ENCODE measurements around the gene FXYD2. TPM values are rescaled to one million over a fixed set of nuclear protein-coding genes. Genes with fewer than 3 reads are reported as not detected.
A peak's percentile ranks its signal among the peaks of the same experiment; 100 is the strongest.

FXYD2 gene
- total RNA-seq, 1 donor from 2014 or later: 40.8 TPM

GRCh38 chr11:117803896-117804295 is 20.6 kb downstream of the FXYD2 start:
- Mint-ChIP-seq H3K9me3 (no peaks in the 10 kb centered on the region), H3K36me3 (no peaks in the 10 kb centered on the region), H3K4me1 (ENCODE audit: unreplicated experiment) (peaks cover 7% of the 10 kb centered on the region), H3K27ac (no peak overlapping the region), H3K27me3 (peaks cover 52% of the 10 kb centered on the region), H3K4me3 (no peak overlapping the region)
- no peak for DNase-seq (ENCODE audit: extremely low spot score, unreplicated experiment)
- TF ChIP-seq CTCF (conservative IDR thresholded peaks at IDR 0.05): no peak

- Mint-ChIP-seq H3K4me1 (ENCODE audit: unreplicated experiment) (peaks cover 5% of the 10 kb centered on the region), H3K4me3 (no peak overlapping the region), H3K27ac (no peak overlapping the region), H3K9me3 (no peaks in the 10 kb centered on the region), H3K36me3 (no peaks in the 10 kb centered on the region), H3K27me3 (peaks cover 71% of the 10 kb centered on the region)
- TF ChIP-seq CTCF (conservative IDR thresholded peaks at IDR 0.05): no peak
- no peak for DNase-seq (ENCODE audit: extremely low spot score, unreplicated experiment)
Observed at GRCh38 chr11:117799634-117800033, 24.9 kb downstream of the FXYD2 start.

- no peak within 1 kb of the TSS for H3K27ac Mint-ChIP-seq
- DNase-seq (ENCODE audit: extremely low spot score, unreplicated experiment): no peak
- no peaks in the 10 kb centered on the region for H3K36me3 Mint-ChIP-seq
Observed at GRCh38 chr11:117796872-117797529, 27.5 kb downstream of the FXYD2 start, which contains the start of gene DSCAML1. Gene DSCAML1 (minus strand): TSS chr11:117797216. CDS start chr11:117797079, 137 bp downstream.

GRCh38 chr11:117796456-117796871 is 28.1 kb downstream of the FXYD2 start:
- Mint-ChIP-seq H3K4me3 (peak overlapping the region; percentile 82), H3K27ac (no peak overlapping the region), H3K4me1 (ENCODE audit: unreplicated experiment) (peaks cover 5% of the 10 kb centered on the region), H3K36me3 (no peaks in the 10 kb centered on the region), H3K9me3 (no peaks in the 10 kb centered on the region), H3K27me3 (peaks cover 82% of the 10 kb centered on the region)
- DNase-seq (ENCODE audit: extremely low spot score, unreplicated experiment): no peak
- TF ChIP-seq CTCF (conservative IDR thresholded peaks at IDR 0.05): no peak

More at GRCh38 chr11:117796872-117797529, 27.5 kb downstream of the FXYD2 start, which contains the start of gene DSCAML1:
- Mint-ChIP-seq H3K4me1 (ENCODE audit: unreplicated experiment) (peaks cover 5% of the 10 kb centered on the region), H3K9me3 (no peaks in the 10 kb centered on the region), H3K27me3 (peaks cover 84% of the 10 kb centered on the region), H3K4me3 (peak within 1 kb of the TSS; percentile 82)
- TF ChIP-seq CTCF (conservative IDR thresholded peaks at IDR 0.05): no peak

- DNase-seq (ENCODE audit: extremely low spot score, unreplicated experiment): no peak
- no peak for TF ChIP-seq CTCF (conservative IDR thresholded peaks at IDR 0.05)
- H3K27me3 Mint-ChIP-seq: peaks cover 88% of the 10 kb centered on the region
- no peak overlapping the region for H3K27ac Mint-ChIP-seq
- peaks cover 5% of the 10 kb centered on the region for H3K4me1 Mint-ChIP-seq (ENCODE audit: unreplicated experiment)
- H3K9me3 Mint-ChIP-seq: no peaks in the 10 kb centered on the region
- peak overlapping the region; percentile 82 for H3K4me3 Mint-ChIP-seq
- no peaks in the 10 kb centered on the region for H3K36me3 Mint-ChIP-seq
Observed at GRCh38 chr11:117795638-117796455, 28.7 kb downstream of the FXYD2 start.
